GM19397 (cell line): ENCODE data around the gene SH3GLB2.

Experiments
- ATAC-seq: cut with Tn5 transposase; IDR thresholded peaks from one replicate; pipeline ENCODE4 v1.9.1; 2021; ENCODE audit warnings: mild to moderate bottlenecking, moderate library complexity; ENCODE audit not compliant: unreplicated experiment

Gene SH3GLB2

GRCh38 chr9:129028192-129028966 lies at the start of gene SH3GLB2:
Gene SH3GLB2, minus strand, starts transcription at chr9:129028331. Its CDS starts 177 bp downstream, at chr9:129028154.
- ATAC-seq, result peak; percentile 77

- no peak for ATAC-seq
These were observed 49.1 kb upstream of the SH3GLB2 start for GRCh38 chr9:129077236-129077635.

- no peak for ATAC-seq
These were observed 48.5 kb upstream of the SH3GLB2 start for GRCh38 chr9:129076640-129077037.

- no peak for ATAC-seq
These were observed 48.0 kb upstream of the SH3GLB2 start for GRCh38 chr9:129075996-129076639.

- no peak for ATAC-seq
These were observed 46.0 kb upstream of the SH3GLB2 start for GRCh38 chr9:129074106-129074505.

GRCh38 chr9:129073404-129073803 lies 45.3 kb upstream of the SH3GLB2 start:
- no peak for ATAC-seq

- no peak for ATAC-seq
These were observed 44.0 kb upstream of the SH3GLB2 start for GRCh38 chr9:129072171-129072570.

- ATAC-seq, result no peak
These were observed 43.5 kb upstream of the SH3GLB2 start for GRCh38 chr9:129071526-129072126.

- ATAC-seq, result no peak
These were observed 42.8 kb upstream of the SH3GLB2 start for GRCh38 chr9:129070696-129071525.

GRCh38 chr9:129069862-129070641 lies 41.9 kb upstream of the SH3GLB2 start:
- no peak for ATAC-seq

- ATAC-seq, result peak; percentile 67
These were observed 41.1 kb upstream of the SH3GLB2 start for GRCh38 chr9:129068990-129069861.

- no peak for ATAC-seq
These were observed 40.0 kb upstream of the SH3GLB2 start for GRCh38 chr9:129068110-129068509.

- no peak for ATAC-seq
These were observed 36.4 kb upstream of the SH3GLB2 start for GRCh38 chr9:129064499-129064908.

- no peak for ATAC-seq
These were observed 34.9 kb upstream of the SH3GLB2 start for GRCh38 chr9:129063061-129063460.

GRCh38 chr9:129060991-129061390 lies 32.9 kb upstream of the SH3GLB2 start:
- no peak for ATAC-seq

GRCh38 chr9:129059796-129060785 lies 32.0 kb upstream of the SH3GLB2 start:
- ATAC-seq, result no peak

GRCh38 chr9:129058965-129059795 lies 31.0 kb upstream of the SH3GLB2 start:
- no peak for ATAC-seq
